Fibroblast of the conjunctiva (primary cell): Measurements from ENCODE around the gene AP3B1.
"Not testable (repeated sequence)": the region's sequence is repeated elsewhere in the genome, so short reads cannot be mapped to it uniquely, and the experiment has no call there.

ENCODE experiments used
- DNase-seq: peaks from one replicate; pipeline ENCODE4 v3.0.0-alpha.2; 2010; ENCODE audit warnings: low read depth

Gene AP3B1

DNA sequence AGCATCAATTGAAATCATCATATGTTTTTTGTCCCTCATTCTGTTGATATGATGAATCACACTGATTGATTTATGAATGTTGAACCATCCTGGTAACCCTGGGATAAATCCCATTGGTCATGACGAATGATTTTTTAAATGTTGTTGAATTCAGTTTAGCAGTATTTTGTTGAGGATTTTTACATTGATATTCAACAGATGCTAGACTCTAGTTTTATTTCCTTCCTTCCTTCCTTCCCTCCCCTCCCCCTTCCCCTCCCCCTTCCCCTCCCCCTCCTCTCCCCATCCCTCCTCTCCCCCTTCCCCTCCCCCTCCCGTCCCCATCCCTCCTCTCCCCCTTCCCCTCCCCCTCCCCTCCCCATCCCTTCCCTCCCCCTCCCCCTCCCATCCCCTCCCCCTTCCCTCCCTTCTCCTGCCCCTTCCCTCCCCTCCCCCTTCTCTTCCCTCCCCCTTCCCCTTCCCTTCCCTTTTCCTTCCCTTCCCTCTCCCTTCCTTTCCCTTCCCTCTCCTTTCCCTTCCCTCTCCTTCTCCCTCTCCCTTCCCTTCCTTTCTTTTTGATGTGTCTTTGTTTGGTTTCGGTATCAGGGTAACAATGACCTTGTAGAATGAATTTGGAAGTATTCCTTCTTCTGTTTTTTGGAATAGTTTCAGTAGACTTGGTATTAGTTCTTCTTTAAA is 142.8 kb downstream of the AP3B1 start:
- DNase-seq = no peak

DNA sequence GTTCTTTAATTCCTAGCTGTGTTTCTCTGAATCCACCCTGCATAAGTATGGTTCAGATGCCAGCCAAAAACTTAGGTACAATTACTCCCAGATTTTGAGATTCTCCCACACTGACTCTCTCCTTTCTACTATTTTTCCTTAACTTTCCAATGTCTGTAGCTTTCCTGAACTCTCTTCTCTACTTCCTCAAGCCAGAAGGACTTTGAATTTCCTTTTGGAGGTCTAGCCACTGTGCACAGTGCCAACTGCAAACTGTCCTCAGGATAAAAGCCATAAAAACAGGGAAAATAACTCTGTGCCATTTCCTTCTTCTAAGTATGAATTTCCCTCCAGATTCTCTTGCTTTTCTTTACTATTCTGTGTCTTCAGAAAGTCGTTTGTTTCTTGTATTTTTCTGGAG is 157.2 kb downstream of the AP3B1 start:
- DNase-seq = no peak

DNA sequence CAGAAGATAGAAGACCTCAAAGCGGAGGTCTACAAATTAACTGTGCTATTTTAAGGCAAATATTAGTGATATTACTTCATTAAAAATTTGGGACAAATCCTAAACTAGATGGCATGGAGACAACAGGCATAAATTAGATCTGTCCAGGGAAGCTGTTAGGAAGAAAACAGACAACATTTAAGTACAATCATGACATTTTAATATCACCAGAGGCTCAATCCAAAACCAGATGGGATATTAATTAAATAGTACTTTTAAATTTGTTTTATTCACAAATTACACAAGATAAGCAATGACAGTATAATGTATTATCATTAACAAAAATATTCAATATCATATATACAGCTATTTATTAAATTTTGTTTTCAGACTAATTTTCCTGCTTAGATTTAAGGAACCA is 161.1 kb downstream of the AP3B1 start:
- no peak for DNase-seq

DNA sequence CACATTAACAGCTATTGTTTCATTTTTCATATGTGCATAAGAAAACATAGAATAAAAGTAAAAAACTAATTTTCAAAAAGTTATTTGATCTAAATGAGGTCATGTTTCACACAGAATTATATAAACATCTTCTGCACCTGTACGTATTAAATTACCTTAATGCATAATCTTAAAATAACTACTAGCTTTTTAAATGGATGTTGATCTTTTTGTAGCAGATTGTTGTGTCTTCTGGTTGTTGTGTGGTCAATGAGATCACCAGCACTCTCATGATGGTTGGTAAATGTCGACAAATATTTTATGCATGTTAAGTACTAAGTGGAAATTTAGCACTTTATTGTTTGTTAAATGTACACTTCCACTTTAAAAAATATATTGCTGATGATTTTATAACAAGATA is 162.0 kb downstream of the AP3B1 start:
- DNase-seq = no peak

DNA sequence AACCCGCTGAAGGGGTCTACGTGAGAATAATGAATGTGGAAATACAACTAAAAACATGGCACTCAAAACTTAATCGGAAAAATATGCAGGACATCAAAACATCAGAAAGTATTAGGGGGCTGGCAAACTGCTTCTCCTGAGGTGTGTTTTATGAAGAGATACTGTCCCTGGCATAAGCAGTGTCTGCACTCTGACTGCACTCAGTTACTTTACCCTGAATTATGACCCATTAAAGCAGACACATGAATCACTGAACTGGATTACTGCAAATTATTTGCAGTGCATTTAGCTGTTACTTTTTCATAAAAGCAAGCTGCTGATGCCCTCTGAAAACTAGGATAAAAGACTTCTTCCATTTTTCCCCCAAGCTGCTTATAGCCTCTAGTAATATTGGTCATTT is 164.9 kb downstream of the AP3B1 start:
- DNase-seq = no peak

DNA sequence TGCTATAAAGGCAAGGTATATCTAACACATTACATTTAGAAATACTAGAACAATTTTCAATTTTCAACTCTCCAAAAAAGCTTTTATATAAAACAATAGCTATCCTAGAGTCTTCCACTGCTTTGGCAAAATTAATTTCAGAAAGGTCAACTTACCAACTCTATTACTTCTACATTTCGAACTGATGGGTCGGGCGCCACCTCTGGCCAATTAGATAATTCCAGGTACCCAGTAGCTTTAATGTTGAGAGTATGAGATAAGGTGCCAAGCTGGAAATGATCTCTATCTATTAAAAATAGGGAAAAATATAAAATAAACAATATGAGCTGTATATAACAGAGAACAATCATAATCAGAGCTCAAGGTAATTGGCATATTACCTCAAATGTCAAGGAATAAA is 166.6 kb downstream of the AP3B1 start:
- DNase-seq = no peak

DNA sequence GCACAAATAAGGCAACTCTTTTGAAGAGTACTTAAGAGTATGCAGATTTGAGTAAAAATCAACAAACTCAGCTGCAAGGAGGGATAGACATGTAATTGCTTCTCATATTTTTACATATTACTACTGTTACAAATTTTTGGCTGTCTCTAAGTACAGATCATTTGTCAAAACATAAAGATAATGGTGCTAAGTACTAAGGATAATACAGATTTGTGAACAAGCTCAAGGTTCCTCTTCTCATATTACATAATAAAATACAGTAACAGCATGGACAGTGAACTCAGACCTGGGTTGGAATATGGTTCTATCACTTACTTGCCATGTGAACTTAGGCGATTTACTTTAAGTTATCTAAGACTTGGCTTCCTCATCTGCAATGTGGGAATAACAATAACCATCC is 168.0 kb downstream of the AP3B1 start:
- no peak for DNase-seq

DNA sequence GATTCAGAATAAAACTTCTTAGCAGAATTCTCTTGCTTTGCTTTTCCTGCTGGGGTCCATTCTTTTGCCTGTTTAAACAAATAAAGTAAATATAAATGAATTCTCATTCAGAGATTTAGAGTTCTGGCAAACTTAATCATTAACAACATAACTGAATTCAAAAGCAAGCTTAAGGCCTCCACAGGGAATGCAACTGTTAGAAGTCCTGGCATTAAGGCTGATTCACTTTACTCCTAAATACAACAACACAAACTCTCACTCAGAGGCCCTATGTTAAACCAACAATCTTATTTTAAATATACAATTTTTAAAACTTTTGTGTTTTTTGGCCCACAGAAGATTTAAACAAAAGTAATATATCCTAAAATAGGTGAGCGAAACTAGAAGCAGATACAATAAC is 178.3 kb downstream of the AP3B1 start:
- DNase-seq = no peak

DNA sequence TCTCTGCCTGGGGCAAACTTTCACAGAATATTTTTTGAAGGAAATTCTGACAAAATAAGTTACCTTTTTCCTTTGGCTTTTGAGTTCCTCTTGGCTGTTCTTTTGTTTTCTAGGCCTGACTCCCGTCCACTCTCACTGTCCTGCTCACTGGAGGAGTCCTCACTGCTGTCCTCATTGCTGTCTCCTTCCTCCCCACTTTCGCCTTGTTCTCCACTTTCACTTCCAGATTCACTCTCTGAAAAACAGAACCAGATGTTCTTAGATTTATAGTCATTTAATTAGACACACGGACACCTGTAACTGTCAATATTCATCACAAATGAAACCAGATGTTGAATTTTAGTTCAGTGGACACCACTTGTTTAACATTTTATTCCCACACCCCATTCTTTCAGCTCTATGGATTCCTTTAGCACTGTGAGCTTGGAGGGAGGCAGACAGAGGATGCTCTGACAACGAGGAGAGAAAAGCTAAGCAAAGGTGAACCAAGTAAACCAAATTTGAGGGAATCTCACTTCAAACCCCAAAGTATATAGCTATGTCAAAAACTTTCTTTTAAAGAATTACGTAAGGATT is 180.7 kb downstream of the AP3B1 start:
- no peak for DNase-seq

DNA sequence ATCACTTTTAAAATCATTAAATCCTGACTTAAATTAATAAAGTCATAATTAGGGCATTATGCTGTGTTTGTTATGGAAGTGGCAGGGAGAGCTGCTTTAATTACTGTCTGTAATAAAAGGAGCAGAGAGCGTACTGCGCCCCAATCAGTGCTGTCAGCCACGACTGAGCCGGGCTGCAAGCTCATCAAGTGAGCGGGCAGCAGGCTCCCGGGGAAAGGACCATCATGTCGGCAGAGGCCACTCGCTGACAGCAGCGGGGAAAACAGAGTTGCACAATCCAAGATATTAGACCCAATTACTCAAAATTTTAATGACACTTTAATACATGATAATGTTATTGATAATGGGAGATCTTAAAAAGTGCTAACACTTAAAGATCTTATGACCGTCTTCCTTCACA is 181.6 kb downstream of the AP3B1 start:
- DNase-seq = no peak

DNA sequence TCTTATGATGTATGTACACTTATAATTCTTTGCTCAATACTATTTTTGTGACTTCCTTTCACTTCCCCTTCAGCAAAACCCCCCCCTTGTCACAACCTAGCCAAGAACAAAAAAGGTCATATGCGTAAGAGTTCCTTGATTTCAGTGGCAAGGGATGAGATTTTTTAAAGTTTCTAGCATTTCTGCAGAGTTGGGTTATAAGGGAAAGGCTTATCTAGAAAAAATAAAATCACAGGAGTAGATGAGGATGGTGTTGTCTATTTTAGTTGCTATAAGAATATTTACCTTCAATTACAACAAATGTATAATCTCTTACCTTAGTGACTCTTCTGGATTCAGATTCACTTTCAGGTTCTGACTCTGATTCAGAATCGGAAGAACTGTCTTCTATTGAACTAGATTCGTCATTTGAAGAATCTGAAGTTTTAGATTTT is 184.6 kb downstream of the AP3B1 start:
- DNase-seq = no peak

DNA sequence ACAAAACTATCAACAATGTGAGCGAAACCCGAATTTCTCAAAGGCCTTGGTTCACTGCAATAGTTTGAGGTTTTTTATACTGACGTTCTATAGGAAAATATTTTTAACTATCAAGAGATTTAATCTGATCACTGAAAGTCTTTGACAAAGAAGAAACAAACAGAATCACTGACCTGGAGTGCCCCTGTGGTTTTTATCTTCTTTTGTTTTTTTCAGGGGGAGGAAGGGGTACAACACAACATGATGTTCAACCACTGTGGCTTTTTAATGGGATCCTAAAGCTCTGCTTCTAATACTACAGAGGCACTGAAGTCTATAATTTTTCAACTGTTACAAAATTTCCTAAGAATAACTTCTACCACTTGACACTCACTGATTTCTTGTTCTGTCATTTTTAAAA is 185.9 kb downstream of the AP3B1 start:
- no peak for DNase-seq

DNA sequence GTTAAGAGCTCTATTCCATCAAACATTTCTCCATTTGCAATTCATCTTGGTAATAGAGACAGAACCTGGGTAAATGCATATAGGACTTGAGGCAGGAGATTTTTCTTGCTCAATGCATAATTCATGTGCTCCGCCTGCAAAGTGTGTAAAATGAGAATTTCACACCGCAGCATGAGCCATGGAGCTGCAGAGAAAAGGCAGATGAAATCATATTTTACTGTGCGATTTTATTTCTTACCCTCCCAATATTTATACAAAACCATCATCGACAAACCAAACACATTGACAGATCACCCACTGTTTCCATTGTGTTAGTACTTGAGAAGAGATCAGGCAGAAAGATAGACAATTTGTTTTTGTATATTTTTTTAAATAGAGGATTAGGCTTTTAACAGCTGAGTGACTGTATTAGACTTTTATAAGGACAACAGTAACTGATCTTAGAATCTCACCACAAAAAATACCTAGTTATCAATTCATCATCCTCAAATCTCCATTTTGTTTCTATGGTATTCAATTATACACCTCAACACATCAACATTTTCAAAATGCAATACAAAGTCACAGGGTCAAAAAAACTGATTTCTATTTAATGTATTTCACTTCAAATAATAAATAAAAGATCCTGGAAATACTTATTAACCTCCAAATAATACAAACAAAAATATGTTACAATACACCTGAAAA is 191.1 kb downstream of the AP3B1 start:
- no peak for DNase-seq

DNA sequence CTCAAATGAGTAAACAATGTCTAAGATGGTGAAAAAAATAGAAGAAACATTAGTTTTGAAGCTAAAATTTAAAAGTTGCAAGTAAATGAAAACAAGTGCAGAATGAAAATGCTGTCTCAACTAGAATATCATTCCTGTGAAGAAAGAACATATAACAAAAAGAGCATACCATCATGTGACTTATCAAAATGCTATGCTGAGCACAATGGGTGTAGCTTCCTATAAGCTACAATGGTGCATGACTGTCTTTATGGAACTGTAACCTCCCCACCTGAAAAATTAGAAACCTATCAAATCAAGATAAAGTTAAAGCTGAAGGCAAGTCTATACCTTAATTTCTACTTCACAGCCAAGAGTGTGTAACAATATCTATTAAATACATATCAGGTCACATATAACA is 192.0 kb downstream of the AP3B1 start:
- DNase-seq = no peak

DNA sequence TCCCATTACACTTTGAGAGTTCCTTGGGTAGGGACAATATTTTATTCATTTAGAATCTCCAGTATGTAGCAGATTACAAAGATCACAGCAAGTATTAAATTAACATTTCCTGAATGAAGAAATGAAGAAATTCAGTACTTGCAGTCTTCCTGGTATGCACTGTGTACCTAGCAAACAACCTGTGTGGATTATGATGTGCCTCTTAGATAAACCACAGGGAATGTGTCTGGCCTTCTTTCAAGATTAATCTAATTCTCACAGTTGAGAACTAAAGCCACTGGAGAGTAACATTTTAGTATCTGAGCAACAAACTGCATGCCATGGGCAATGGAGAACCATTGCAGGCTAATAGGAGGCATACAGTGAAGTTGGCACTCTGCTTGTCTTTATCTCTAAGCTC is 199.4 kb downstream of the AP3B1 start:
- no peak for DNase-seq

DNA sequence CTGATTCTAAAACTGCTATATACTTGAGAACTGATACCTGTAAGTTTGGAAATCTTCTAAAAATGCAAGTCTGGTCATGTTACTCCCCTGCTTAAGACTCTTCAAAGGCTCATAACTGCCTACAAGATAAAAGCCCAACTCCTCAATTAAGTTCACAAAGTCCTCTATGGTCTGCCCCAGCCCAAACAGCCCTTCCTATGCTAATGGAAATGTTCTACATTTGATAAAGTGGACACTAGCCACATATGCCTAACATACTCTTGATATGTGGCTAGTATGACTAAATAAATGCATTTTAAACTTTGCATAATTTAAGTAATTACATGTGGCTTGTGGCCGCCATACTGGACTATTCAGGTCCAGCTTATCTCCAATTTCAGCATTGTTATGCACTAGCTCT is 204.5 kb downstream of the AP3B1 start:
- DNase-seq = no peak

DNA sequence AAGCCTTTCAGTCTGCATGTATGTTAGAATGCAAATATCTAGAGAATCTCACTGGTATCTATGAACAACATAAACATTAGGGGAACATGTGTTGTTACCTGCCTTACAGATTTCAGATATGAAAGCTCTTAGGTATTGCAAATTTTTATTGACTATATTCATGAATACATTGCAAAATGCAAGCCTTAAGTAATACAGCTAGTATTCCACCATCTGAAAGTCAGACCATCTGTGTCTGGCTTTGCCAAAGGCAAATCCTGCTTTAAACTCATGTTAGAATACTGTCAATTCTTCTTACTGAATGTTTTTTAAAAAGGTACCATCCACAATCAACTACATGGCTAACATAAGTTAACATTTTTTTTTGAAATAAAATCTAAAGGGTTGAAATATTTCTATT is 215.6 kb downstream of the AP3B1 start:
- no peak for DNase-seq

DNA sequence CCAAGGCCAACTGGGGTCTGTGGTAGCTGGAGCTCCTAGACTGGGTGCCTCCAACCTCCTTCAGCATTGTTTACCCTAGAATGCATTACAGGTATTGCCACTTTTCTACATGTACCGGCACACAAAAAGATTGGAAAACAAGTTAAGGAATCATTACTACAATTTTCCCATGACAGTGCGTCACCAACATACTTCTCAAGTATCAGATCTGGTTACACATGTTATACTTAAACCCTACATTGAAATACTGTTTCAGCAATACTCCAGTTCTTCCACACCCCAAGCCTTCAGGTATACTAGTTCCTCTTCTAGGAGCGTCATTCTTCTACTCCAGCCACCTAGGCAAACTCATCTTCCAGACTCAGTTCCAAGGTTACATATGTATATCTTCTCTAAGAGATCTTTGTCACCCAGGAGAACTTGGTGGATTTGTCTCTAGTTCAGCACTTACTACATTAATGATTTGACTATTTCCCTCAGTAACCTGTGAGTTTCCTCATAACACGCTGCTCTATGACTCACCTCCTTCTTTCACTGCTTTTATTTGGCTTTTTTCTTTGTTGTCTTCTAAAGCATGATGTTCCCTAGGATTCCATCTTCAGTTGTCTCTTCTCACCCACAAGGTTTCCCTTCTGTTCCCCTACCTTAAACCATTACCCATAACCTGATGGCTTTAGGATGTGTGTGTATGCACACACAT is 217.0 kb downstream of the AP3B1 start:
- no peak for DNase-seq

DNA sequence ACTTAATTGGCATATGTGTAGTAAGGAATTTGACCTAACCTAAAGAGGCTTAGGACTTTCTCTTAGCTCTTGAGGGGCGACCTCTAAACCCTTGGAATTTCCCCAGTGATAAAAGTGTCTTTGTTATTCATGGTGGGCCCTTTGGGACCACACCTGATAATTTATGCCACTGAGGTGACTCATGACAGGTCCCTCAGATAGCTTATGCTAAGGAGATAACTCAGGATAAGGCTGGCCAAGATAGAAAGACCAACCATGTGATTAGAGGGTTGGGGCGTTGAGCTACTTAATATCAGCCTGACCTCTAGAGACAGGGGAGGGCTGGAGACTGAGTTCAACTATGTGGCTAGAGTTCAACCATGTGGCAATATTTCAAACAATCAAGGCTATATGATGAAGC is 218.1 kb downstream of the AP3B1 start:
- no peak for DNase-seq

DNA sequence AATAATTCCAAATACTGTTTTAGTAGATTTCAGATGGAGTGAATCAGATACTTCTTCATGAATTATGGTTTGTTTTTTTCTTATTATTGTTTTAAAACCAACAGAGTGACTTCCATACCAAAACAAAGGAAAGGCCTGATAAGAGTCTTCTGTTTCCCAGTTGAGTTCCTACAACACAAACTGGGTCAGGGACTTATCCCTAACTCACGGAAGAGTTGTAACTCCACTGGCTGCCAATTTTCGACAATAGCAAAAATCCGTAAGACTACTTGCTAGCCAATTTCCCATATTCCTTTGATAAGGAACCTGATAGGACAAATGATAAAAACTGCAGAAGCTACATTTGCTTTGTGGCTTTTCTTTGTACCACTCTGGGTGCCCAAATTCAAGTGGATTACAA is 219.2 kb downstream of the AP3B1 start:
- DNase-seq = no peak

DNA sequence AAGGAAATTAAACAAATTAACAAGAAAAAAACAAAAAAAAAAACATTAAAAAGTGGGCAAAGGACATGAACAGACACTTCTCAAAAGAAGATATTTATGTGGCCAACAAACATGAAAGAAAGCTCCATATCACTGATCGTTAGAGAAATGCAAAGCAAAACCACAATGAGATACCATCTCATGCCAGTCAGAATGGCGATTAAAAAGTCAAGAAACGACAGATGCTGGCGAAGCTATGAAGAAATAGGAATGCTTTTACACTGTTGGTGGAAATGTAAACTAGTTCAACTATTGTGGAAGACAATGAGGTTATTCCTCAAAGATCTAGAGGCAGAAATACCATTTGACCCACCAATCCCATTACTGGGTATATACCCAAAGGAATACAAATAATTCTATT is 223.8 kb downstream of the AP3B1 start:
- not testable (repeated sequence) for DNase-seq

DNA sequence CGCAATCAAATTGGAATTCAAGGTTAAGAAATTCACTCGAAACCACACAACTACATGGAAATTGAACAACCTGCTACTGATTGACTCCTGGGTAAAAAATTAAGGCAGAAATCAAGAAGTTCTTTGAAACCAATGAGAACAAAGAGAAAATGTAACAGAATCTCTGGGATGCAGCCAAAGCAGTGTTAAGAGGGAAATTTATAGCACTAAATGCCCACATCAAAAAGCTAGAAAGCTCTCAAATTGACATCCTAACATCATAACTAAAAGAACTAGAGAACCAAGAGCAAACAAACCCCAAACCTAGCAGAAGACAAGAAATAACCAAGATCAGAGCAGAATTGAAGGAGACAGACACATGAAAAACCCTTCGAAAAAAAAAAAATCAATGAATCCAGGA is 226.9 kb downstream of the AP3B1 start:
- DNase-seq = not testable (repeated sequence)

DNA sequence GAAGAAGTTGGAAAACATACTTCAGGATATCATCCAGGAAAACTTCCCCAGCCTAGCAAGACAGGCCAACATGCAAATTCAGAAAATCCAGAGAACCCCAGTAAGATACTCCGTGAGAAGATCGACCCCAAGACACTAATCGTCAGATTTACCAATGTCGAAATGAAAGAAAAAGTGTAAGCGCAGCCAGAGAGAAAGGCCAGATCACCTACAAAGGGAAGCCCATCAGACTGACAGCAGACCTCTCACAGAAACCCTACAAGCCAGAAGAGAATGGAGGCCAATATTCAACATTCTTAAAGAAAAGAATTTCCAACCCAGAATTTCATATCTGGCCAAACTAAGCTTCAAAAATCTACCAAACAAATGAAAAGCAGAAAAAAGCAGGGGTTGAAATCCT is 227.8 kb downstream of the AP3B1 start:
- not testable (repeated sequence) for DNase-seq
